MM.1S (cell line): ENCODE measurements around the gene ILF2.

ENCODE experiments used
- CTCF ChIP-seq: fragments of 300-600 bp; sonication (generic); IDR thresholded peaks from 2 replicates; pipeline ENCODE4 v1.5.1; 2016; ENCODE audit warnings: antibody characterized with exemption, low read length, mixed read lengths
- EZH2 ChIP-seq: fragments of 300-600 bp; sonication (generic); optimal IDR thresholded peaks from 2 replicates; pipeline ENCODE3; 2017; ENCODE audit warnings: low read depth, mild to moderate bottlenecking, antibody characterized with exemption, low read length, mixed read lengths

DNA sequence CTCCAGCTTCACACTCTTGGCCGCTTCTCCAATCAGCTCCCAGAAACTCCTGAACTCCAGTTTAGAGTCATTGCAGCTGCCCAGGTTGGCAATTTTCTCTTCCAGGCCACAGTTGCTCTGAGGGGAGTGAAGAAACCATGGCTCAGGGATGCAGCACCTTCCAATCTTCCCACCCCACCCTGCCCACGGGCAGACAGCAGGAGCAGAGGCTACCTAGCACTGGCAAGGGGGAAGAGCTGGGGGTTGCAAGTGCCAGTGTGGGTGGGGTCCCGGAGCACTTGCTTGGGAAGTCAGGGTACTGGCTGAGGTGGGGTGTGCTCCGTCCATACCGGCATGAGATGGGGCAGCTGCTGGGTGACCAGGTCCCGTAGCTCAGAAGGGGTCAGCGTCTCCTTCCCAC is 55.9 kb downstream of the ILF2 start:
- TF ChIP-seq CTCF (no peak), EZH2 (no peak)
